Naive thymus-derived CD4-positive, alpha-beta T cell (primary cell): ENCODE data around the gene CPNE2. TPM values are rescaled to one million over a fixed set of nuclear protein-coding genes. Genes with fewer than 3 reads are reported as not detected.
"Not testable (repeated sequence)": the region's sequence is repeated elsewhere in the genome, so short reads cannot be mapped to it uniquely, and the experiment has no call there.

ENCODE experiments used
- ATAC-seq: fragments of 150-1000 bp; cut with Tn5 transposase; 2 replicates; pipeline ENCODE4 v1.10.0; 2021; ENCODE audit warnings: mild to moderate bottlenecking, moderate library complexity
- CTCF ChIA-PET: fragments of 350-600 bp; sonication (Branson Sonifier 250); formaldehyde crosslinking; loops from one replicate; lab custom pipeline; 2021; ENCODE audit warnings: antibody characterized with exemption; lab: Charles Lee
- POLR2A ChIA-PET: fragments of 350-600 bp; sonication (Branson Sonifier 250); formaldehyde crosslinking; loops from one replicate; lab custom pipeline; 2021; ENCODE audit warnings: antibody characterized with exemption, inconsistent platforms; lab: Charles Lee
- DNase-seq, 9 donors: peaks; one replicate each; pipeline versions ENCODE4 v3.0.0 to v3.0.0-alpha.2; 2020 to 2022; ENCODE audit warnings: mixed read lengths in 1 of 9
- H3K27ac ChIP-seq: one replicate; pipeline ENCODE4 v1.7.0; 2013; ENCODE audit warnings: mild to moderate bottlenecking, low read depth, low read length, moderate library complexity
- H3K27me3 ChIP-seq, 2 donors: one replicate each; pipeline ENCODE4 v1.7.0; 2013; ENCODE audit warnings: low read length in 2 of 2, mild to moderate bottlenecking in 2 of 2, moderate library complexity in 2 of 2; ENCODE audit not compliant: control insufficient read depth in 2 of 2, insufficient read depth in 2 of 2
- H3K36me3 ChIP-seq, 3 experiments: 1 replicate in 2 of 3; 2 replicates in 1 of 3; pipeline ENCODE4 v1.7.0; 2013; ENCODE audit warnings: low read length in 3 of 3, mild to moderate bottlenecking in 3 of 3, moderate library complexity in 1 of 3; ENCODE audit not compliant: insufficient read depth in 3 of 3, control insufficient read depth in 2 of 3
- H3K4me1 ChIP-seq, 2 donors: one replicate each; pipeline ENCODE4 v1.7.0; 2013; ENCODE audit warnings: low read length in 2 of 2, mild to moderate bottlenecking in 2 of 2, moderate library complexity in 1 of 2; ENCODE audit not compliant: control insufficient read depth in 2 of 2, insufficient read depth in 2 of 2
- H3K4me3 ChIP-seq: 2 replicates; pipeline ENCODE4 v1.7.0; 2013; ENCODE audit warnings: mild to moderate bottlenecking, low read length
- H3K9me3 ChIP-seq, 3 experiments: 1 replicate in 2 of 3; 2 replicates in 1 of 3; pipeline ENCODE4 v1.7.0; 2013; ENCODE audit warnings: low read length in 3 of 3; ENCODE audit not compliant: control insufficient read depth in 2 of 3
- H3K27ac Mint-ChIP-seq, 9 donors: one replicate each; pipeline ENCODE4 v1.8.0; 2020 to 2022; ENCODE audit warnings: mixed read lengths in 9 of 9, mild to moderate bottlenecking in 8 of 9, moderate library complexity in 5 of 9, inconsistent platforms in 2 of 9
- H3K27me3 Mint-ChIP-seq, 5 donors: one replicate each; pipeline ENCODE4 v1.8.0; 2021 to 2022; ENCODE audit warnings: mixed read lengths in 5 of 5, mild to moderate bottlenecking in 1 of 5
- H3K36me3 Mint-ChIP-seq, 5 donors: one replicate each; pipeline ENCODE4 v1.8.0; 2020 to 2022; ENCODE audit warnings: mixed read lengths in 5 of 5, mild to moderate bottlenecking in 3 of 5, inconsistent platforms in 1 of 5
- H3K4me1 Mint-ChIP-seq, 7 donors: one replicate each; pipeline ENCODE4 v1.8.0; 2020 to 2022; ENCODE audit warnings: mixed read lengths in 7 of 7, mild to moderate bottlenecking in 3 of 7, inconsistent platforms in 1 of 7
- H3K4me3 Mint-ChIP-seq, 10 donors: one replicate each; pipeline ENCODE4 v1.8.0; 2020 to 2022; ENCODE audit warnings: mild to moderate bottlenecking in 10 of 10, mixed read lengths in 10 of 10, moderate library complexity in 6 of 10, inconsistent platforms in 2 of 10
- H3K9me3 Mint-ChIP-seq, 11 donors: one replicate each; pipeline ENCODE4 v1.8.0; 2020 to 2022; ENCODE audit warnings: mixed read lengths in 11 of 11, mild to moderate bottlenecking in 4 of 11, inconsistent platforms in 1 of 11, moderate library complexity in 1 of 11
- intact Hi-C, 2 donors: fragments of 100-400 bp; cut with micrococcal nuclease; formaldehyde crosslinking; loops; one replicate each; pipeline ENCODE4 v1.15.1; 2023
- polyA plus RNA-seq, 2 donors: library from polyadenylated mRNA; unstranded; fragments of 300-500 nt; fragmentation: Illumina TruSeq; gene quantifications; one replicate each; pipeline ENCODE4 v1.2.3, GENCODE V29; 2021
- total RNA-seq, 6 experiments: library from RNA in 5 of 6; stranded (reverse) in 5 of 6; gene quantifications; 1 replicate in 5 of 6; 2 replicates in 1 of 6; pipeline ENCODE4 v1.2.3 and lab custom pipeline; 2021 to 2026

Gene CPNE2
- total and polyA plus RNA-seq, 7 experiments from 2014 or later = 1.1 to 12.6 (median 5.5) TPM

- ATAC-seq (no peak), DNase-seq (no peak)
- Mint-ChIP-seq H3K4me3 (no peak overlapping the region), H3K27ac (peak overlapping the region in 5 of 9 donors; percentile 9 to 72 (median 20)), H3K9me3 (no peaks in the 10 kb centered on the region), H3K36me3 (no peaks in the 10 kb centered on the region), H3K27me3 (no peaks in the 10 kb centered on the region), H3K4me1 (peaks cover 9 to 38% (median 24%) of the 10 kb centered on the region in 7 donors)
- POLR2A ChIA-PET = no interaction called here
- intact Hi-C loops = no loop called here
- CTCF ChIA-PET = no interaction called here
- no peaks in the 10 kb centered on the region for H3K27me3 ChIP-seq
- H3K4me3 ChIP-seq = no peak overlapping the region
- H3K27ac ChIP-seq = no peak overlapping the region
- no peaks in the 10 kb centered on the region for H3K36me3 ChIP-seq
- H3K9me3 ChIP-seq = no peaks in the 10 kb centered on the region
- H3K4me1 ChIP-seq = peaks cover 0 to 5% of the 10 kb centered on the region in 2 donors
Observed at GRCh38 chr16:57104706-57105105, 12.3 kb downstream of the CPNE2 start.

- DNase-seq (no peak), ATAC-seq (no peak)
- Mint-ChIP-seq H3K4me3 (no peak overlapping the region), H3K27me3 (no peaks in the 10 kb centered on the region), H3K36me3 (no peaks in the 10 kb centered on the region), H3K27ac (peak overlapping the region in 4 of 9 donors; percentile 12 to 72 (median 27)), H3K9me3 (no peaks in the 10 kb centered on the region), H3K4me1 (peaks cover 9 to 35% (median 23%) of the 10 kb centered on the region in 7 donors)
- POLR2A ChIA-PET = interaction anchor here (1.1 kb wide), 1 partner anchor 21 kb away, joined by 3 read pairs; no protein-coding TSS in a partner anchor
- intact Hi-C loops = no loop called here
- no peaks in the 10 kb centered on the region for H3K27me3 ChIP-seq
- no peak overlapping the region for H3K4me3 ChIP-seq
- H3K4me1 ChIP-seq = peaks cover 0 to 5% of the 10 kb centered on the region in 2 donors
- H3K27ac ChIP-seq = no peak overlapping the region
- H3K9me3 ChIP-seq = no peaks in the 10 kb centered on the region
- CTCF ChIA-PET = no interaction called here
- no peaks in the 10 kb centered on the region for H3K36me3 ChIP-seq
Observed at GRCh38 chr16:57105184-57105583, 12.8 kb downstream of the CPNE2 start.

- CTCF ChIA-PET = no interaction called here
Observed at GRCh38 chr16:57106767-57107166, 14.4 kb downstream of the CPNE2 start.

GRCh38 chr16:57107321-57107922 is 15.0 kb downstream of the CPNE2 start:
- H3K27me3 Mint-ChIP-seq = no peaks in the 10 kb centered on the region
- peak overlapping the region in 2 of 9 donors; percentile 28 to 55 for H3K27ac Mint-ChIP-seq
- H3K9me3 Mint-ChIP-seq = no peaks in the 10 kb centered on the region

More at GRCh38 chr16:57106767-57107166, 14.4 kb downstream of the CPNE2 start:
- no peaks in the 10 kb centered on the region for H3K9me3 Mint-ChIP-seq
- no peaks in the 10 kb centered on the region for H3K36me3 Mint-ChIP-seq
- peaks cover 9 to 22% (median 16%) of the 10 kb centered on the region in 7 donors for H3K4me1 Mint-ChIP-seq
- POLR2A ChIA-PET = no interaction called here
- no peaks in the 10 kb centered on the region for H3K36me3 ChIP-seq
- intact Hi-C loops = no loop called here
- H3K27ac Mint-ChIP-seq = no peak overlapping the region
- no peak for DNase-seq
- no peaks in the 10 kb centered on the region for H3K27me3 Mint-ChIP-seq
- no peak overlapping the region for H3K4me3 ChIP-seq
- peaks cover 0 to 5% of the 10 kb centered on the region in 2 donors for H3K4me1 ChIP-seq
- no peaks in the 10 kb centered on the region for H3K27me3 ChIP-seq
- H3K4me3 Mint-ChIP-seq = no peak overlapping the region
- no peak overlapping the region for H3K27ac ChIP-seq
- H3K9me3 ChIP-seq = no peaks in the 10 kb centered on the region
- ATAC-seq = no peak

GRCh38 chr16:57108432-57108831 is 16.0 kb downstream of the CPNE2 start:
- Histone ChIP-seq H3K27me3 (no peaks in the 10 kb centered on the region), H3K27ac (no peak overlapping the region), H3K36me3 (no peaks in the 10 kb centered on the region), H3K4me3 (no peak overlapping the region), H3K4me1 (peaks cover 0 to 5% of the 10 kb centered on the region in 2 donors), H3K9me3 (no peaks in the 10 kb centered on the region)
- POLR2A ChIA-PET = no interaction called here
- Mint-ChIP-seq H3K9me3 (no peaks in the 10 kb centered on the region), H3K27me3 (no peaks in the 10 kb centered on the region), H3K36me3 (peaks cover 0 to 4% (median 0%) of the 10 kb centered on the region in 5 donors), H3K4me1 (peaks cover 9 to 22% (median 15%) of the 10 kb centered on the region in 7 donors), H3K27ac (no peak overlapping the region), H3K4me3 (no peak overlapping the region)
- ATAC-seq (no peak), DNase-seq (no peak)
- intact Hi-C loops = no loop called here
- CTCF ChIA-PET = interaction anchor here (0.7 kb wide), 1 partner anchor 43 kb away, joined by 7 read pairs; no protein-coding TSS in a partner anchor

More at GRCh38 chr16:57107321-57107922, 15.0 kb downstream of the CPNE2 start:
- Histone ChIP-seq H3K27me3 (no peaks in the 10 kb centered on the region), H3K9me3 (no peaks in the 10 kb centered on the region), H3K27ac (no peak overlapping the region), H3K4me1 (peaks cover 0 to 5% of the 10 kb centered on the region in 2 donors), H3K36me3 (no peaks in the 10 kb centered on the region), H3K4me3 (no peak overlapping the region)
- CTCF ChIA-PET = interaction anchor here (0.7 kb wide), 1 partner anchor 44 kb away, joined by 7 read pairs; no protein-coding TSS in a partner anchor
- H3K36me3 Mint-ChIP-seq = no peaks in the 10 kb centered on the region
- no peak overlapping the region for H3K4me3 Mint-ChIP-seq
- POLR2A ChIA-PET = no interaction called here
- intact Hi-C loops = no loop called here
- ATAC-seq (no peak), DNase-seq (no peak)
- H3K4me1 Mint-ChIP-seq = peaks cover 9 to 22% (median 16%) of the 10 kb centered on the region in 7 donors

- H3K4me1 ChIP-seq, H3K27ac ChIP-seq, H3K4me3 ChIP-seq, H3K9me3 ChIP-seq, ATAC-seq, CTCF ChIA-PET, H3K27me3 ChIP-seq, H3K9me3 Mint-ChIP-seq, H3K36me3 Mint-ChIP-seq, H3K4me3 Mint-ChIP-seq, intact Hi-C loops, DNase-seq, H3K27me3 Mint-ChIP-seq, H3K27ac Mint-ChIP-seq, H3K36me3 ChIP-seq: not testable (repeated sequence)
- POLR2A ChIA-PET = interaction anchor here (0.7 kb wide), 1 partner anchor 15 kb away, joined by 3 read pairs; no protein-coding TSS in a partner anchor
- H3K4me1 Mint-ChIP-seq = peaks cover 7 to 19% (median 11%) of the 10 kb centered on the region in 7 donors
Observed at GRCh38 chr16:57109259-57110105, 17.1 kb downstream of the CPNE2 start.
